DND-41 (cell line): ENCODE results near the gene CCDC181.

Source experiments
- EZH2 ChIP-seq: IDR thresholded peaks from 3 replicates; pipeline ENCODE4 v1.6.1; 2012; ENCODE audit warnings: borderline replicate concordance, low read depth, mild to moderate bottlenecking, moderate library complexity, low read length, inconsistent platforms; ENCODE audit not compliant: severe bottlenecking
- TF ChIP-seq, protein P1 (sequence below): IDR thresholded peaks from 2 replicates; pipeline ENCODE4 v1.5.1; 2012; ENCODE audit warnings: borderline replicate concordance, low read length, moderate library complexity, mild to moderate bottlenecking; ENCODE audit not compliant: poor library complexity, severe bottlenecking; ENCODE audit errors: extremely low read depth

DNA sequence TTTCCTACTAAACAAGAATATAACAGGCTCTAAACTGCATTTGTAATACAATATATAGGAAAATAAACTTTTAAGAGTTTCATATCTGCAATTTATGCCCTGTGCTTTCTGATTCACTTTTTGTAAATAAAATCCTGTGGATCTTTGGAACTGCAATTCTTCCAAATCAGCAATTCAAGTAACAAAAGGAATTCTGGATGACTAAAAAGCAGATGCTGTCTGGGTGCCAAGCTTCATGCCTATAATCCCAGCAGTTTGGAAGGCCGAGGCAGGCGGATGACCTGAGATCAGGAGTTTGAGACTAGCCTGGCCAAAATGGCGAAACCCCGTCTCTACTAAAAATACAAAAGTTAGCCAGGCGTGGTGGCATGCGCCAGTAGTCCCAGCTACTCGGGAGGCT lies 66.0 kb downstream of the CCDC181 start:
- TF ChIP-seq EZH2 = no peak
- TF ChIP-seq, protein P1, sequence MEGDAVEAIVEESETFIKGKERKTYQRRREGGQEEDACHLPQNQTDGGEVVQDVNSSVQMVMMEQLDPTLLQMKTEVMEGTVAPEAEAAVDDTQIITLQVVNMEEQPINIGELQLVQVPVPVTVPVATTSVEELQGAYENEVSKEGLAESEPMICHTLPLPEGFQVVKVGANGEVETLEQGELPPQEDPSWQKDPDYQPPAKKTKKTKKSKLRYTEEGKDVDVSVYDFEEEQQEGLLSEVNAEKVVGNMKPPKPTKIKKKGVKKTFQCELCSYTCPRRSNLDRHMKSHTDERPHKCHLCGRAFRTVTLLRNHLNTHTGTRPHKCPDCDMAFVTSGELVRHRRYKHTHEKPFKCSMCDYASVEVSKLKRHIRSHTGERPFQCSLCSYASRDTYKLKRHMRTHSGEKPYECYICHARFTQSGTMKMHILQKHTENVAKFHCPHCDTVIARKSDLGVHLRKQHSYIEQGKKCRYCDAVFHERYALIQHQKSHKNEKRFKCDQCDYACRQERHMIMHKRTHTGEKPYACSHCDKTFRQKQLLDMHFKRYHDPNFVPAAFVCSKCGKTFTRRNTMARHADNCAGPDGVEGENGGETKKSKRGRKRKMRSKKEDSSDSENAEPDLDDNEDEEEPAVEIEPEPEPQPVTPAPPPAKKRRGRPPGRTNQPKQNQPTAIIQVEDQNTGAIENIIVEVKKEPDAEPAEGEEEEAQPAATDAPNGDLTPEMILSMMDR = no peak
